GM18526 (cell line): ENCODE measurements around the gene DESI2.
A peak's percentile ranks its signal among the peaks of the same experiment; 100 is the strongest.

Experiments
- POLR2A ChIP-seq: IDR thresholded peaks from 3 replicates; pipeline ENCODE4 v1.6.1; 2011; ENCODE audit not compliant: insufficient read length; ENCODE audit errors: extremely low read depth

DESI2 gene

DNA sequence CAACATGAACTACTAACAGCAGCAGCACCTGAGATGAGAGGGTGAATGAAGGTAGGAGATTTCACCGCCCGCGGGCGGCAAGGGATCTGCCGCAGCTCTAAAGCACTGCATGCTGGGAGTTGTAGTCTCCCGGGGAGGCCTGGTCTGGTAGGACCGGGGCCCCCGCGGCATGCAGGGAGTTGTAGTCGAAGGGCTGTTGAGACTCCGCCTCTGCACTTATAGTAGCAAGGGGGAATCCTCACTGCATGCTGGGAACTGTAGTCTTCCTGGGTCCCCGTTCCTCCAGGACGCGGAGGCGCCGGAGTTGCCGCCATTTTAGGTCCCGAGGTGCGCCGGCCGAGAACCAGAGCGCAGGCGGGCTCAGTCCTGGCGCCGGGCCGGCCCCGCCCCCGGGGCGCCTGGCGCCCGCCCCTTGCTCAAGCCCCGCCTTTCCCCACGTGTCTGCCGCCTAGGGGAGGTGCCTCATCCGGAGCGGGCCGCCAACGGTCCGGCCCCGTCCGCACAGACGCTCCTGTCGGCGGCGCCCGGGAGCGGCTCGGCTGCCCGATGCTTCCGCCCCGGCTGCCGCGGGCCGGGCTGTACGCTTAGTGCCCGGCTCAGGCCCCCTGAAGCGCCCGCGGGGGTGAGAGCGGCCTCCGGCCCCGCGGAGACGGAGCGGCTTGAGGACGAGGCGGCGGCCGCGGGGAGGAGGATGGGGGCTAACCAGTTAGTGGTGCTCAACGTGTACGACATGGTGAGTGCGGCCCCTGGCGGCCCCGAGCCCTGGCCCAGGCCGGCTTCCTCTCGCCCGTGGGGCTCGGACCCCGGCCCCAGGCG is at the start of gene DESI2:
Gene DESI2 (plus strand): TSS at position 504 of the 816 bp plus-strand sequence. CDS start 188 bp downstream, at position 692.
- peak; percentile 96 for TF ChIP-seq POLR2A

DNA sequence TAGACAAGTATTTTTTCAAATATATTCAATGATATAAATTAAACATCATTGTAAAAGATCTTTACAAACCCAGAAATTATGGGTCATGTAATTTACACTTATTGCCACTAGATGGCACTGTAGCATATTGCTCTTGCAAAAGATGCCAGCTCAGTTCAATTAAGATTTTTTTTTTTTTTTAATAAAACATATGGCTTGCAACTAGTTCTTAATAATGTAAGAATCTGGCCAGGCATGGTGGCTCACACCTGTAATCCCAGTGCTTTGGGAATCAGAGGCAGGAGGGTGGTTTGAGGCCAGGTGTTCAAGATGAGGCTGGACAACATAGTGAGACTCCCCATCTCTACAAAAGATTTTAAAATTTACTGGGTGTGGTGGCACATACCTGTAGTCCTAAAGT is 49.4 kb upstream of the DESI2 start:
- no peak for TF ChIP-seq POLR2A

DNA sequence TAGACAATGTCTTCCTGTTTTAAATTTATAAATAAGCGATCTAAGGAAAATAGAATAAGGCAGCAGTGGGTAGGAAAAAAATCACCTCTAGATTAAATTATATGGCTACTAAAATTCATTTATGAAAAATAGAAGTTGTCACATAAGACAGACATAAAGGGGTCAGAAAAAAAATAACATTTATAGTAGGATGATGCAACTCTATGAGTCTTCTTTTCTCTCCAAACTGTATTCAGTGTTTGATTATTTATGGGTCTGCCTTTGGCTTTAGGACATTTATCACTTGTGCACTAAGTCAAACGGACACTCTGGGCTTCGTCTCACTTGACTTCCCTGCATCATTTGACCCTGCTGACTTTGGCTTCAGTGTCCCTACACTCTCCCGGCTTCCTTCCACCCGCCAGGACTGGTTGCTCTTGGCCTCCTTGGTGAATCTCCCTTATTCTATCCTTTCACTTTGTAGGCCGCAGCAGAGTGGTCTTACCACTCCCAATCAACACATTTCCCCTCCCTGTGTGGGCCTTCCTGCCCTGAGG is 47.0 kb upstream of the DESI2 start:
- no peak for TF ChIP-seq POLR2A

DNA sequence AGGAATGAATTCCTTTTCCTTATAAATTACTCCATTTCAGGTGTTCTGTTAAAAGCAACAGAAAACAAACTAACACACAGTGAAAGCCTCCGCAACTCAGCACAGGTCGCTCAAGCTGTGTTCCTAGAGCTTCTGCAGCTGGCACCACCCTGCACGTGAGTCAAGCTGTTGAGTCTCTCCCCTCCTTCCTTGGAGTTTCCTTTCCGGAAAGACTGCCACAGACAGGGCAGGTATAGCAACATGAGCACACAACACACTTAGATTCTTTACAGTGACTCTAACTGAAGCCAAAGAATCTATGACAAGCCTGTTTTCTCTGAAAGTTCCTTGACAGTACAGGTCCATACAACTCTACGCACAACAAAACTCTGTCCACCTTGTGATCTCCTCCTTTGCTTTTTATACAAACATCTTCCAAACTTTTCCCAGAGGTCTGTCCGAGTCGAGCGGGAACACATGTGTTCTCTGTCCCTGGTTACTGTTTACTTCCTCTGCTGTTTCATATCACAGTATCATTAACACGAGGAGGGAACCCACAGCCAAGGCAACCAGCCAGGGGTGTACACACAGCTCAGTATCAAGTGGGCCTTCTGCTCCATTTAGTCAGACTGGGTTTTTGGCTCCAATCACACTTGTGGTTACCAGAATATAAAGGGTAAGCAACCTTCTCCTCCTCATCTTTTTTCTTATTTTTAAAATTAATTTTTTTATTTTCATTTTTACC is 38.7 kb upstream of the DESI2 start:
- TF ChIP-seq POLR2A = no peak

DNA sequence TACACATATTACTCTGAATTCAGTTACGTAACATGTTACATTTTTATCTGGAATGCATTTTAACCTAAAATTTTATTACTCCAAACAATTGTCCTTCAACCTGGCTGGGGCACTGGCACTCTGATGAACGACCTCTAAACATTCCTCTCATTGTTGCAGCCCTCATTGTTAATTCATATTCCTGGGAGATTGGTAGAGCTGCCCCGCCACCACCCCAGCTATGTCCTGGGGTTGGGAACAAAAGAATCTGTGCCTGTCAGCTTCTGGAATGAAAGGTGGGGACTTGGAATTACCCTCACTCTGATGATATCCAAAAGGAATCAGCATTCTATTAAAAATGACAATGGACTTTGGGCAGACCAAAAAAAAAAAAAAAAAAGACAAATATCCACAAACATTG is 38.0 kb upstream of the DESI2 start:
- TF ChIP-seq POLR2A = no peak

DNA sequence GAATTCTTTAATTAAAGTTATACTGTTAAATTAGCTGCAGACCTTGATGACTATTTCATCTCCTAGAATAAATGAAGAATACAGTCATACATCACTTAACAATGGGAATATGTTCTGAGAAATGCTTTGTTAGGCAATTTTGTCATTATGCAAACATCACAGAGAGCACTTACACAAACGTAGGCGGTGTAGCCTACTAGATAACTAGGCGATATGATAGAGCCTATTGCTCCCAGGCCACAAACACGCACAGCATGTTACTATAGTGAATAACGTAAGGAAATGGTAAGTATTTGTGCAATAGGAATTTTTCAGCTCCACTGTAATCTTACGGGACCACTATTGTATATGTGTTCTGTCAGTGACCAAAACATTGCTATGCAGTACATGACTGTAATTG is 37.6 kb upstream of the DESI2 start:
- no peak for TF ChIP-seq POLR2A

DNA sequence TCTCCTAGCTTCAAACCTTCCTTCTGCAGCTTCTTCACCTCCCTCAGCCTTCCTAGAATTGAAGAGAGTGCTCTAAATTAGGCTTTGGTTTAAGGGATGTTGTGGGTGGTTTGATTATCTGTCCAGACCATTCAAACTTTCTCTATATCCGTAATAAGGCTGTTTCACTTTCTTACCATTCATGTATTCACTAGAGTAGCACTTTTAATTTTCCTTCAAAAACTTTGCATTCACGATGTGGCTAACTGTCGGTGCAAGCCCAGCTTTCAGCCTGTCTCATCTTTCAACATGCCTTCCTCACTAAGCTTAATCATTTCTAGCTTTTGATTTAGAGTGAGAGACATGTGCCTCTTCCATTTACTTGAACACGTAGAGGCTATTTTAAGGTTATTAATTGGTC is 26.2 kb upstream of the DESI2 start:
- TF ChIP-seq POLR2A = no peak

DNA sequence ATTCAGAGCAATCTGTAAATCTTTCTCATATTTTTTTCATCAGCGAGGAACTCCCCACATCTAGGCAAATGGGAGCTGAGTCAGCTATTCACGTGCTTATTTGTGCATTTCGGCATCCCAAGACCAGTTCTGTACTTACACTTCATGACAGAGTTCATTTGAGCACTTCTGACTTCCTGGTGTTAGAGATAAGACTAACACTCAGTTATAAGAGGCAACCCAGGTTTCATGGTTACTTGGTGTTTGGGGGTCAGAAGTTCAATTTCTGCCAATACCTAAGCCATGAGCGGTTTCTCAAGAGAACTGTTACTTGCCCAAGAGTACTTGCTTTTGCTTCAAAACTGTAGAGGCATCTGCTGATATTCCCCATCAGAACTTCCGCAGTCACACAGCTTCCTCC is 24.1 kb upstream of the DESI2 start:
- TF ChIP-seq POLR2A = no peak

DNA sequence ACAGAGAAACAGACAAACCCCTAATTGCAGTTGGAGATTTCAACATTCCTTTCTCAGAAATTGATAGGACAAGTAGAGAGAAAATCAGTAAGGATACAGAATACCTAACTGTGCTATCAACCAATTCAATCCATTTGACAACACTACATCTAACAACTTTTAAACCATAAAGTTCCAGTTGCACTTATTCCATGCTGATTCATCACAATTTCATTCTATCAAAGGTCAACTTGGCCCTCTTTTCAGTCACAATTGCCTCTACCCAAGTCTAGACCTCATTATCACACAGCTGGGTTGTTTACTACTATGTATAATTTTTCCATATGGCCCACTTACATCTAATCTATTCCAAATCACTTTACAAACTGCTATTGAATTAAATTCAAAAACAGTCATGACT is 19.8 kb upstream of the DESI2 start:
- no peak for TF ChIP-seq POLR2A

DNA sequence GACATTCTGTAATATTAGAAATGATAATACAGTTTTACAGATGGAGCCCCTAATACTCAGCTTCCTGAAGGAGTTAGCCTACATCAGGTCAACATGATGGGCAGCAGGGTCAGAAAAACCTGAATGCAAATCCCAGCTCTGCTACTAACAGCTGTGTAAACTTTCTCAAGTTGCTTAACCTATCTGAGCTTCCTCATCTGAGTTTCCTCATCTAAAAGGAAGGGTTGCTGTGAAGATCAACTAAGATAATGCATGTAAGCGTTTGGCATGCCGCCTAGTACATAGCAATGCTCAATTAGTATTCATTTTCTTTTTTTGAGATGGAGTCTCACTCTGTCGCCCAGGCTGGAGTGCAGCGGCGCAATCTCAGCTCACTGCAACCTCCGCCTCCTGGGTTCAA is 18.4 kb upstream of the DESI2 start:
- no peak for TF ChIP-seq POLR2A

DNA sequence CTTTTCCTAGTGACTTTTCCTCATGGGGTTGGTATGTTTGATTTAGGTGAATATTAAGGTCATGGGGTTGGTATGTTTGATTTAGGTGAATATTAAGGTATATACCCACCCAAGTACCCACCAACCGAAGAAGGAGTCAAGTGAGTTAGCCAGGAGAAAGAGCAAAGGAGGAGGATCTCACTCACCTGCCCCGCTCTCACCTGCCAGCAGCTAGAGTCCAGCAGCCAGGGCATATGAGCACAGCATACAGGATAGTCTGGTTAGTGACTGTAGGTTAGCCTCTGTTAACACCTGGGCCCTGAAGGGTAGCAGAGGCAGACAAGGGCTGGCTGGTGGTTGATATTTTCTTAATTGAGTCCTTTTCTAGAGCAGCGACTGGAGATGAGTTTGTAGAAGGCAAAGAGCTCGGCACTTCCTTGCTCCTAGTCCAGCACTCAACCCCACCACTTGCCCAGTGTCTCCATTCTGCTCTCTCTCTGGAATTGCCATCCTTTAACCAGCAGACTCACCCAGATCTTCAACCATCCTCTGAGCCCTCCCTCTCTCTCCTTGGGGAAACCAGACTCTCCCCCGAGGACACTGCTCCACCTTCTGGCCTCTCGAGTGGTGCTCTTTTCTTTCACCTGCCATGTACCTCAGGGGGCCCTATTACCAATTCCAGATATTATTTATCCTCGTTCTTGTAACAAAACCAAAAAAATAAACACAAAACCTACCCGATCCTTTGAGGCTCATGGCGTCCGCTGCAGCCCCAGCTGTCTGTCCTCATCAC is 16.3 kb upstream of the DESI2 start:
- TF ChIP-seq POLR2A = no peak

DNA sequence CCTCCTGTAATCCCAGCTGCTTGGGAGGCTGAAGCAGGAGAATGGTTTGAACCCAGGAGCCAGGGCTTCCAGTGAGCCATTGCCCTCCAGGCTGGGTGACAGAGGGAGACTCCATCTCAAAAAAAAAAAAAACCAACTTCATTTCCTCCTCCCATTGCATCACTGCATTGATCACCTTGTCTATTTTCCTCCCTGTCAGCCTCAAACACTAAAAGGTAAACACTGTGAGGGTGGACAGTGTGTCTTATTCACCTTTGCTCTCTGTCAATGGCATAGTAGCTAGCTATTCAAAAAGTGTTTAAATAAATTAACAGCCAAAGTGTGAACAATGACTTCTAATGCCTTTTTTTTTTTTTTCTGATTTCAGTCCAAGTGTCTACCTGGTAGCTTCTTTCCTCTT is 13.4 kb upstream of the DESI2 start:
- TF ChIP-seq POLR2A = no peak

DNA sequence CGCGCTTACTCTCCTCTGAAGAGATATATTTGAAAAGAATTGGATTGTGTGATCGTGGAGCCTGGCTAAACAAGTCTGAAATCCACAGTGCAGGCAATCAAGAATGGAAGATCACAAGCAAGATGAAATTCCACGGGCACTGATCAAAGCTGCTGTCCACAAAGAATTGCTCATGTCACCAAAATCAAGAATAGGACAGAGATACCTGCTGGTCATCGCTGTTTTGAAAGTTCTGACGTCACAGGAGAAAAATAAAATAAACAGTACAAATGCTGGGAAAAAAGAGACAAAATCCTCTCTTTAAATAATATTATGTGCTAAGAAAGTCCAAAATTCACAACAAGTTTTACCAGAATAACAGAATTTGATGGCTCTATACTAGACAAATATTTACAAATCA is 12.0 kb upstream of the DESI2 start:
- no peak for TF ChIP-seq POLR2A

DNA sequence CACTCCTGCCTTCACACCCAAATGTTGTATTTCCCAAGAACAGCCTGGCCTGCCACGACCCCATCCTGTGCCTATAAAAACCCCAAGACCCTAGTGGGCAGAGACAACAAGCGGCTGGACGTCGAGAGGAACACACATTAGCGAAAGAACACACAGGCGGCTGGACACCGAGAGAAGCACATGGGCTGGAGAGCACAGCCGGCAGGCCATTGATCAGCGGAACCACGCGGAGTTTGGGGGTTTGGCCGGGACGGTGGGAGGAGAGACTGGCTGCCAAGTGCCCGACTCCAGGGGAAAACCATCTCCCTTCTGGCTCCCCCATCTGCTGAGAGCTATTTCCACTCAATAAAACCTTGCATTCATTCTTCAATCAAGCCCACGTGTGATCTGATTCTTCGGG is 10.4 kb upstream of the DESI2 start:
- TF ChIP-seq POLR2A = no peak

DNA sequence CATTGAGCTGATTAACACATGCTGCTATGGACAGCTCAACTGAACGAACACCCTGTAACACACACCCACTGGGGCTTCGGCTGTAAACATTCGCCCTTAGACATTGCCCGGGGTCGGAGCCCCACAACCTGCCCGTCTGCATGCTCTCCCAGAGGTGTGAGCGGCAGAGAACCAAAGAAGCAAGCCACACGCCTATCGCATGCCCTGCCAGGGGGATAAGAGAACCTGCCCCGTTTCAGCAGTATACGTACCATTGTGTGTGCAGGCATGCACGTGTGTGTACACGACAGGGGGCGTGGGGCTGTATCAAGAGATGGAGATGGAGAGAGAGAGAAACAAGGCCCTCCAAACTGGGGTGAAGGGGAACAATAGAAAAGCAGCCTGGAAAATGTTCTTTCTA is 9.9 kb upstream of the DESI2 start:
- TF ChIP-seq POLR2A = no peak

DNA sequence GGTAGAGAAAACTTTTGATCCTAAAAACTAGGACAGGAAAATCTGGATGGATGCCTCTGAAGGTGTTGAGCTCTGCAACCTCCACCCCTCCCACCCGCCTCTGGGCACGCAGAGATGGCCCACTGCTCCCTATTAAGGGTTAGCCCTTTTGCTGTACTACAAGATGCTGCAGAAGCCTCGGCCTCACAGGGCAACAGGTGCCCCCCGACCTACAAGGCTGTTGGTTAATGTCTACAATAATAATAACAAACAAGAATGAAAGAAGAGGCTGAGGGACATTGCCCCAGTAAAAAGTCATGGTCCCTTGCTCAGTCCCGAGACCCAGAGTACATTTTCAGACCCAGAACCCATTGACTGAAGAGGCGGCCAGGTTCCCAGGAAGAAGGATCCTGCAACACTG is 7.5 kb upstream of the DESI2 start:
- TF ChIP-seq POLR2A = no peak

DNA sequence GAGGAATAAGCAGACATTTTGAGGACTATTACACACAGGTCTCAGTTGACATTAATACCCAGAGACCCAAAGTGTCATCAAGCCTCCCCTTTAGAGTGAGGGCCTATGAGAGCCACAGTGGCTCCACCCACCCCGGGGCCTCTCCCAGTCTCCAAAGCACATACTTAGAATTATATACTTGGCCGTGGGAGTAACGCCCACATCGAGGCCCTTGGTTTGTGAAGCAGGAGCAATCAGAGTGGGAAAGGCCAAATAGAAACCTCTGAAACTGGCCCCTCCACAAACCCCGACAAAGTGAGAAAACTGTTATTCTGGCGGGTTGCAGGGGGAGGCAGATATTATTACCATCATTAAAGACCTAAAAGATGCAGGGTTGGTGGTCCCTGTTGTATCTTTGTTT is 7.0 kb upstream of the DESI2 start:
- TF ChIP-seq POLR2A = no peak
